Measurements from ENCODE around the gene EIF3D.

EIF3D gene

GRCh38 chr22:36564422-36565158, 35.6 kb upstream of the EIF3D start:
- no peak overlapping the region for H3K4me3 ChIP-seq (ENCODE audit: low read length)
- peaks cover 23% of the 10 kb centered on the region for H3K4me1 ChIP-seq (ENCODE audit: control insufficient read depth, low read depth, low read length)
- no peak overlapping the region for H3K9ac ChIP-seq (ENCODE audit: low read length)
- no peaks in the 10 kb centered on the region for H3K36me3 ChIP-seq (ENCODE audit: control insufficient read depth, low read depth, low read length)
- H3K27ac ChIP-seq (ENCODE audit: low read length): no peak overlapping the region
- H3K27me3 ChIP-seq (ENCODE audit: control insufficient read depth, insufficient read depth, low read length): no peaks in the 10 kb centered on the region
- H3K9me3 ChIP-seq (ENCODE audit: control insufficient read depth, low read depth, low read length): no peaks in the 10 kb centered on the region

DNA sequence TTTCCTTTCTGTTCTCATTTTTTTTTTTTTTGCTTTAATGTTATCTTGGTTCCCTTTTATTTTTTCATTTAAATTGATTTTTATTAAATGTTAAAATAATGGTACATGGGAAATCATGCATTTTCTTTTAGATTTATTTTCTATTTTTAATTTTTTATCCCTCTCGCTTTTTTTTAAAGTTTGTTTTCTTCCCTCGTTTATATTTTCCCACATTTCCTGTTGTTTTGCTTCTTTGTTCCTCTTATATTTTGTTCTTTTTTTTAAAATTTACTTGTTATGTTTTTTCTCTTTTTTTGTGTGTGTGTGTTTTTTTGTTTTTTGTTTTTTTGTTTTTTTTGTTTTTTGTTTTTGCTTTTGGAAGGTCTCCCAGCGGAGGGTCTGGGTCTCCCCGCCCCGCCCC, 34.9 kb upstream of the EIF3D start:
- Histone ChIP-seq H3K36me3 (ENCODE audit: control insufficient read depth, low read depth, low read length) (no peaks in the 10 kb centered on the region), H3K9me3 (ENCODE audit: control insufficient read depth, low read depth, low read length) (no peaks in the 10 kb centered on the region), H3K4me3 (ENCODE audit: low read length) (no peak overlapping the region), H3K4me1 (ENCODE audit: control insufficient read depth, low read depth, low read length) (peaks cover 23% of the 10 kb centered on the region), H3K27me3 (ENCODE audit: control insufficient read depth, insufficient read depth, low read length) (no peaks in the 10 kb centered on the region), H3K9ac (ENCODE audit: low read length) (no peak overlapping the region), H3K27ac (ENCODE audit: low read length) (no peak overlapping the region)

DNA sequence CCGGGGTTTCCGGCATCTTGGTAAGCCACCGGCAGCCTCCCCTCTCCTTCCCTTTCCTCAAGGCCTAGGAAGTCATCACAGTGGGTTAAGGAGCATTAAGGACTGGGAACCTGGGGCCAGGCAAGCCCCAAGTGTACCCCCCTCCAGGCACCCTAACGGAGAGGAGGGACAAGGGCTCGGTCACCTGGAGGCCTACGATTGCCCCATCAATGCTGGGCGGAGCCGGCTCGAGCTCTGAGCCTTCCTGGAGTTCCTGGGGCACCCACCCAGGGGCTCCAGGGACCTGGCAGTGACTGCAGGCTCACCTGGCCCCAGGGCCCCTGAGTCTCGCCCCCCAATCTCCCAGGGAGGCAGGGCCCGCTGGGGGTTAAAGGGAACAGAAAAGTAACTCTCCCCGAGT, 34.5 kb upstream of the EIF3D start:
- no peaks in the 10 kb centered on the region for H3K36me3 ChIP-seq (ENCODE audit: control insufficient read depth, low read depth, low read length)
- no peaks in the 10 kb centered on the region for H3K27me3 ChIP-seq (ENCODE audit: control insufficient read depth, insufficient read depth, low read length)
- peak overlapping the region; percentile 38 for H3K27ac ChIP-seq (ENCODE audit: low read length)
- peaks cover 23% of the 10 kb centered on the region for H3K4me1 ChIP-seq (ENCODE audit: control insufficient read depth, low read depth, low read length)
- H3K4me3 ChIP-seq (ENCODE audit: low read length): no peak overlapping the region
- no peak overlapping the region for H3K9ac ChIP-seq (ENCODE audit: low read length)
- H3K9me3 ChIP-seq (ENCODE audit: control insufficient read depth, low read depth, low read length): no peaks in the 10 kb centered on the region

DNA sequence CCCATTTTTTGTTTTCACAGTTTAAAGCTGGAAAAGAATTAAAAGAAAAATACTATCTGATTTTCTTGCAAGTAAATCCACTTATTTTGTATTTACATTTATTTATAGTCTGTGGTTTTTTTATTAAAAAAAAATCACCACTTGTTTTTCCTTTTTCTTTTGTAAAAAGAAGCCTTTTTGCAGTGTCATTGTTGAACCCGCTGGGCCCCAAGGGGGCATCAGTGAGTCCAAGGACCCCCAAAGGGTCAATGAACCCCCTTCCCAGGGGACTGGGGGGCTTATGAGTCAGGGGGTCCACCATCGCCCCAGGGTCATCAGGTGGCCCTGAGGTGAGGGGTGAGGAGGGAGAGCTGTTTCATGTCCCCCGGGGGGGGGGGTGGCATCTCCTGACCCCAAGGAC, 34.0 kb upstream of the EIF3D start:
- Histone ChIP-seq H3K27ac (ENCODE audit: low read length) (no peak overlapping the region), H3K27me3 (ENCODE audit: control insufficient read depth, insufficient read depth, low read length) (no peaks in the 10 kb centered on the region), H3K9me3 (ENCODE audit: control insufficient read depth, low read depth, low read length) (no peaks in the 10 kb centered on the region), H3K36me3 (ENCODE audit: control insufficient read depth, low read depth, low read length) (no peaks in the 10 kb centered on the region), H3K9ac (ENCODE audit: low read length) (no peak overlapping the region), H3K4me1 (ENCODE audit: control insufficient read depth, low read depth, low read length) (peaks cover 23% of the 10 kb centered on the region), H3K4me3 (ENCODE audit: low read length) (no peak overlapping the region)

DNA sequence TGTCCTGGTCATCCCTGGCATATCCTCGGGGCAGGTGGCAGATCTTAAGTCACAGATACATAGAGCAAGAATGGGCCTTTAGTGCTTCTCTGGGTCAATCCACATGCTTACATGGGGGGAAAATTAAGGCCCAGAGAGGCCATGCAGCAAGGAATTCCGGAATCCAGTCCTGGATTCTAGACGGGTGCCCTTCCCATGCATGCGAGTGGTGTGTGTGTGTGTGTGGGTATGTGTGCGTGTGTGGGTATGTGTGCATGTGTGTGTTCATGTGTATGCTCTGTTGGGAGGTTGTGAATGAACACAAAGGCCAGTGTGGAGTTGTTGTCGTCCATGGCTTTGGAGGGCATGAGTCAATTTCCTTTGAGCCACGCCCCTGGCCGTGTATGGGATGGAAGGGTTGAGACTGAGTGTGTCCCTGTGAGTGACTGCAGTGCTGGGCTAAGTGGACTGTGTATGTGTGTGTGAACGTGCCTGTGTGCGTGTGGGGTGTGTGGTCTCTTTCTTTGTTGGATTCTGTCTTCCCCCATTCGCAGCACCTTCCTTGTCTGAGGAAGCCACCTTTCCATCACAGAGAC, 33.4 kb upstream of the EIF3D start:
- H3K27ac ChIP-seq (ENCODE audit: low read length): no peak overlapping the region
- H3K9ac ChIP-seq (ENCODE audit: low read length): no peak overlapping the region
- H3K9me3 ChIP-seq (ENCODE audit: control insufficient read depth, low read depth, low read length): no peaks in the 10 kb centered on the region
- H3K36me3 ChIP-seq (ENCODE audit: control insufficient read depth, low read depth, low read length): no peaks in the 10 kb centered on the region
- no peaks in the 10 kb centered on the region for H3K27me3 ChIP-seq (ENCODE audit: control insufficient read depth, insufficient read depth, low read length)
- H3K4me1 ChIP-seq (ENCODE audit: control insufficient read depth, low read depth, low read length): peaks cover 23% of the 10 kb centered on the region
- H3K4me3 ChIP-seq (ENCODE audit: low read length): no peak overlapping the region

- H3K9me3 ChIP-seq (ENCODE audit: control insufficient read depth, low read depth, low read length): no peaks in the 10 kb centered on the region
- H3K4me3 ChIP-seq (ENCODE audit: low read length): no peak overlapping the region
- H3K9ac ChIP-seq (ENCODE audit: low read length): no peak overlapping the region
- peaks cover 23% of the 10 kb centered on the region for H3K4me1 ChIP-seq (ENCODE audit: control insufficient read depth, low read depth, low read length)
- H3K27ac ChIP-seq (ENCODE audit: low read length): no peak overlapping the region
- H3K36me3 ChIP-seq (ENCODE audit: control insufficient read depth, low read depth, low read length): no peaks in the 10 kb centered on the region
- H3K27me3 ChIP-seq (ENCODE audit: control insufficient read depth, insufficient read depth, low read length): no peaks in the 10 kb centered on the region
These were observed 32.4 kb upstream of the EIF3D start for GRCh38 chr22:36561291-36561811.

GRCh38 chr22:36560001-36560400, 31.0 kb upstream of the EIF3D start:
- H3K27me3 ChIP-seq (ENCODE audit: control insufficient read depth, insufficient read depth, low read length): no peaks in the 10 kb centered on the region
- no peak overlapping the region for H3K9ac ChIP-seq (ENCODE audit: low read length)
- no peak overlapping the region for H3K27ac ChIP-seq (ENCODE audit: low read length)
- H3K36me3 ChIP-seq (ENCODE audit: control insufficient read depth, low read depth, low read length): no peaks in the 10 kb centered on the region
- H3K9me3 ChIP-seq (ENCODE audit: control insufficient read depth, low read depth, low read length): no peaks in the 10 kb centered on the region
- no peak overlapping the region for H3K4me3 ChIP-seq (ENCODE audit: low read length)
- H3K4me1 ChIP-seq (ENCODE audit: control insufficient read depth, low read depth, low read length): peaks cover 23% of the 10 kb centered on the region

DNA sequence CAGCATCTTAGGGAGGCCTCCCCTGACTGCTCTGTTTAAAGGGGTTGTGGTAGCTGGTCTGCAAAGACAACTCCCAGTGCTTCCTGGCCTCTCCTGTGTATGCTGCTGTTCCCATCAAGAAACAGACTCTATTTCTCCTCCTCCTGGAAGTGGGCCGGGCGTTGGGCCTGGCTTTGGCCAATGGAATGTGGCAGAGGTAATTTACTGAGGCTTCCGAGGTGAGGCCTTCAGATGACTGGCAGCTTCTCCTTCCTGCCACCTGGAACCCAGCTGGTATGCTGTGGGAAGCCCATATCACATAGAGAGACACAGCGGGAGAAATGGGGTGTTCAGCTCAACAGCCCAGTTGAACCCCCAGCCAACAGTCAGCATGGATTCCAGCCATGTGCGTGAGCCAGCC, 25.1 kb upstream of the EIF3D start:
- no peak overlapping the region for H3K9ac ChIP-seq (ENCODE audit: low read length)
- H3K9me3 ChIP-seq (ENCODE audit: control insufficient read depth, low read depth, low read length): no peaks in the 10 kb centered on the region
- no peaks in the 10 kb centered on the region for H3K36me3 ChIP-seq (ENCODE audit: control insufficient read depth, low read depth, low read length)
- H3K27me3 ChIP-seq (ENCODE audit: control insufficient read depth, insufficient read depth, low read length): no peaks in the 10 kb centered on the region
- no peaks in the 10 kb centered on the region for H3K4me1 ChIP-seq (ENCODE audit: control insufficient read depth, low read depth, low read length)
- H3K4me3 ChIP-seq (ENCODE audit: low read length): no peak overlapping the region
- no peak overlapping the region for H3K27ac ChIP-seq (ENCODE audit: low read length)

DNA sequence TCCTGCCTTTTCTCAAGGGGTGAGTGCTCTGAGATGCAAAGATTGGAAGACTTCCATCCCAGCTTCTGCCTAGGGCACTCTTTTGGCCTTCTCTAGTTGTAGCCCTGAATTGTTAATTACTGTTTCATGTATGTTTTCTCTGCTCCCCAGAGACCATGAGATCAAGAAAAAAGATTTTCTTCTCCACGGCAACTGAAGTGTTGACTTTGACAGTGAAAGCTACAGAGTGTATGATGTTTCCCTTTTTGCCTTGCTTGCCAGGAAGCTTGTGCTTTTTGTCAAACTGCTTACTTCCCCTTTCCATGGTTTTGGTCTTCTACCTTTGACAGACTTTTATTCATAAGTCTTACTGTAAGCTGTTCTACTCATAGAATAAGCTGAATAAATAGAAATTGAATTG, 23.3 kb upstream of the EIF3D start:
- Histone ChIP-seq H3K4me1 (ENCODE audit: control insufficient read depth, low read depth, low read length) (no peaks in the 10 kb centered on the region), H3K27ac (ENCODE audit: low read length) (no peak overlapping the region), H3K9me3 (ENCODE audit: control insufficient read depth, low read depth, low read length) (no peaks in the 10 kb centered on the region), H3K27me3 (ENCODE audit: control insufficient read depth, insufficient read depth, low read length) (no peaks in the 10 kb centered on the region), H3K9ac (ENCODE audit: low read length) (no peak overlapping the region), H3K4me3 (ENCODE audit: low read length) (no peak overlapping the region), H3K36me3 (ENCODE audit: control insufficient read depth, low read depth, low read length) (no peaks in the 10 kb centered on the region)

- Histone ChIP-seq H3K36me3 (ENCODE audit: control insufficient read depth, low read depth, low read length) (no peaks in the 10 kb centered on the region), H3K27me3 (ENCODE audit: control insufficient read depth, insufficient read depth, low read length) (no peaks in the 10 kb centered on the region), H3K4me1 (ENCODE audit: control insufficient read depth, low read depth, low read length) (no peaks in the 10 kb centered on the region)
These were observed 21.9 kb upstream of the EIF3D start for GRCh38 chr22:36550701-36551495.

DNA sequence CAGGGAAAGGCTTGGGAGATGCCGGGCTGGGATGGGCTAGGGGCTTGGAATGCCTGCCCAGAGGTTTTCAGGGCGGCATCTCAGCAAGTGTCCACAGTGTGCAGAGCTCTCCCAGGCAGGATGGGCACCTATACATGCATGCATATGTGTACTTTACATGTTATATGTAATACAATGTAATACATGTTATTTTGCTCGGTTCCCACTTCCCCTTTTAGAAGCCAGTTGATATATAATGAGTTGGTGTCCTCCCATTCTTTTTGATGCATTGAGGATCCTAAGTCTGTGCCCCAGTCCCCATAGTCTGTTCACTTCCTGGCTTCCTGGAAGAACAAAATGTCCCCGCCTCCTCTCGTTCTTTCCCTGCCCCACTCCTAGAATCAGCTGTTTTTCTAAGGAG, 20.1 kb upstream of the EIF3D start:
- no peaks in the 10 kb centered on the region for H3K4me1 ChIP-seq (ENCODE audit: control insufficient read depth, low read depth, low read length)
- H3K9me3 ChIP-seq (ENCODE audit: control insufficient read depth, low read depth, low read length): no peaks in the 10 kb centered on the region
- H3K27me3 ChIP-seq (ENCODE audit: control insufficient read depth, insufficient read depth, low read length): peaks cover 6% of the 10 kb centered on the region
- no peak overlapping the region for H3K27ac ChIP-seq (ENCODE audit: low read length)
- no peak overlapping the region for H3K4me3 ChIP-seq (ENCODE audit: low read length)
- no peak overlapping the region for H3K9ac ChIP-seq (ENCODE audit: low read length)
- no peaks in the 10 kb centered on the region for H3K36me3 ChIP-seq (ENCODE audit: control insufficient read depth, low read depth, low read length)

More at GRCh38 chr22:36550701-36551495, 21.9 kb upstream of the EIF3D start:
- Histone ChIP-seq H3K9ac (ENCODE audit: low read length) (no peak overlapping the region), H3K4me3 (ENCODE audit: low read length) (no peak overlapping the region), H3K27ac (ENCODE audit: low read length) (no peak overlapping the region), H3K9me3 (ENCODE audit: control insufficient read depth, low read depth, low read length) (no peaks in the 10 kb centered on the region)
